ENCODE data around the gene FOXO3. TPM values are rescaled to one million over a fixed set of nuclear protein-coding genes. Genes with fewer than 3 reads are reported as not detected.

Gene FOXO3
- total RNA-seq, 2 donors from 2014 or later = 16.4 to 20.3 TPM

- Mint-ChIP-seq H3K9me3 (peaks cover 12% of the 10 kb centered on the region), H3K36me3 (ENCODE audit: low read depth) (no peaks in the 10 kb centered on the region), H3K4me3 (no peak overlapping the region), H3K27ac (no peak overlapping the region), H3K27me3 (ENCODE audit: insufficient read depth) (peaks cover 14% of the 10 kb centered on the region), H3K4me1 (peaks cover 9% of the 10 kb centered on the region)
- 91% methylated on average over 3 of the region's 3 CpGs; no CpG with 5 or more reads in 1 of the 2 experiments for WGBS, 2 experiments (ENCODE audit: insufficient coverage in 1 of 2, insufficient read length in 1 of 2)
- DNase-seq = no peak
- TF ChIP-seq CTCF (conservative IDR thresholded peaks at IDR 0.05) = no peak
- no peaks in the 10 kb centered on the region for H3K27me3 ChIP-seq (ENCODE audit: control insufficient read depth, insufficient read depth, low read length, poor library complexity, severe bottlenecking)
- H3K4me1 ChIP-seq (ENCODE audit: control insufficient read depth, insufficient read depth, low read length) = no peaks in the 10 kb centered on the region
- no peak overlapping the region for H3K9ac ChIP-seq (ENCODE audit: extremely low read depth, low read length, poor library complexity, severe bottlenecking)
- no peaks in the 10 kb centered on the region for H3K9me3 ChIP-seq (ENCODE audit: control insufficient read depth, low read length)
- H3K4me3 ChIP-seq (ENCODE audit: low read length) = no peak overlapping the region
- no peaks in the 10 kb centered on the region for H3K36me3 ChIP-seq (ENCODE audit: control insufficient read depth, insufficient read depth, low read length)
- no peak overlapping the region for H3K27ac ChIP-seq (ENCODE audit: low read depth, low read length)
Measured at GRCh38 chr6:108719477-108719876, 158.8 kb downstream of the FOXO3 start.

GRCh38 chr6:108720827-108721226, 160.1 kb downstream of the FOXO3 start:
- no peaks in the 10 kb centered on the region for H3K36me3 ChIP-seq (ENCODE audit: control insufficient read depth, insufficient read depth, low read length)
- H3K27me3 ChIP-seq (ENCODE audit: control insufficient read depth, insufficient read depth, low read length, poor library complexity, severe bottlenecking) = no peaks in the 10 kb centered on the region
- 75 to 86% methylated on average over 2 of the region's 2 CpGs for WGBS, 2 experiments (ENCODE audit: insufficient coverage in 1 of 2, insufficient read length in 1 of 2)
- Mint-ChIP-seq H3K36me3 (ENCODE audit: low read depth) (no peaks in the 10 kb centered on the region), H3K27me3 (ENCODE audit: insufficient read depth) (peaks cover 8% of the 10 kb centered on the region), H3K4me1 (peaks cover 9% of the 10 kb centered on the region), H3K27ac (peak overlapping the region; percentile 33), H3K9me3 (peaks cover 15% of the 10 kb centered on the region), H3K4me3 (no peak overlapping the region)
- no peaks in the 10 kb centered on the region for H3K9me3 ChIP-seq (ENCODE audit: control insufficient read depth, low read length)
- H3K27ac ChIP-seq (ENCODE audit: low read depth, low read length) = no peak overlapping the region
- peak; percentile 17 for DNase-seq
- no peaks in the 10 kb centered on the region for H3K4me1 ChIP-seq (ENCODE audit: control insufficient read depth, insufficient read depth, low read length)
- H3K9ac ChIP-seq (ENCODE audit: extremely low read depth, low read length, poor library complexity, severe bottlenecking) = no peak overlapping the region
- H3K4me3 ChIP-seq (ENCODE audit: low read length) = no peak overlapping the region
- no peak for TF ChIP-seq CTCF (conservative IDR thresholded peaks at IDR 0.05)

GRCh38 chr6:108721286-108721685, 160.6 kb downstream of the FOXO3 start:
- no peak for TF ChIP-seq CTCF (conservative IDR thresholded peaks at IDR 0.05)
- H3K36me3 Mint-ChIP-seq (ENCODE audit: low read depth) = no peaks in the 10 kb centered on the region
- peak; percentile 20 for DNase-seq
- H3K4me3 ChIP-seq (ENCODE audit: low read length) = no peak overlapping the region
- peaks cover 9% of the 10 kb centered on the region for H3K4me1 Mint-ChIP-seq
- H3K9ac ChIP-seq (ENCODE audit: extremely low read depth, low read length, poor library complexity, severe bottlenecking) = no peak overlapping the region
- H3K4me3 Mint-ChIP-seq = no peak overlapping the region
- H3K27ac Mint-ChIP-seq = peak overlapping the region; percentile 33
- no peaks in the 10 kb centered on the region for H3K9me3 ChIP-seq (ENCODE audit: control insufficient read depth, low read length)
- H3K27ac ChIP-seq (ENCODE audit: low read depth, low read length) = no peak overlapping the region
- 62 to 70% methylated on average over 4 to 5 of the region's 5 CpGs for WGBS, 2 experiments (ENCODE audit: insufficient coverage in 1 of 2, insufficient read length in 1 of 2)
- H3K36me3 ChIP-seq (ENCODE audit: control insufficient read depth, insufficient read depth, low read length) = no peaks in the 10 kb centered on the region
- no peaks in the 10 kb centered on the region for H3K27me3 ChIP-seq (ENCODE audit: control insufficient read depth, insufficient read depth, low read length, poor library complexity, severe bottlenecking)
- H3K27me3 Mint-ChIP-seq (ENCODE audit: insufficient read depth) = peaks cover 7% of the 10 kb centered on the region
- H3K4me1 ChIP-seq (ENCODE audit: control insufficient read depth, insufficient read depth, low read length) = no peaks in the 10 kb centered on the region
- peaks cover 15% of the 10 kb centered on the region for H3K9me3 Mint-ChIP-seq
